Loucy (cell line): Measurements from ENCODE around the gene HPCA.

Experiments
- EZH2phosphoT487 ChIP-seq: fragments of 200-600 bp; IDR thresholded peaks from 2 replicates; pipeline ENCODE4 v1.6.1; 2018; ENCODE audit warnings: antibody characterized with exemption, mild to moderate bottlenecking, moderate library complexity, borderline replicate concordance
- TF ChIP-seq, protein P1 (sequence below): fragments of 200-600 bp; sonication (generic); conservative IDR thresholded peaks from 2 replicates; pipeline ENCODE4 v1.5.1; 2014; ENCODE audit warnings: mild to moderate bottlenecking, antibody characterized with exemption, low read length

DNA sequence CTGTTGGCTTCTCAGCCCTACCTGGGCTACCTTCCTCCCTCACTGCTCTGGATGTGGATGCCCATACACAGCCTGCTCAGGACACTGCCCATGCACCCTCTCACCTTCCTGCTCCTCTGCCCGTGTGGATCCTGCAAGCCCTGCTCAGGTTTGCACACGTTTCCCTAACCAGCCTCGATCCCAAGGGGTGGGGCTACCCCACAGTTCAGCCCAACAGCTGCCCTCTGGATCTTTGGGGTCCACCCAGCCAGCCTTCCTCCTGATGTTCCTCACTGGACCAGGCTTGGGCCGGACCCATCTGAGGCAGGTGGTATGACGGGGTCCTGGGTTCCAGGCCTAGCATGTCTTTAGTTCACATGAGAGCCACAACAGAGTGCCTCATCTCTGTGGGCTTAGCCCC lies 10.2 kb downstream of the HPCA start:
- TF ChIP-seq, protein P1, sequence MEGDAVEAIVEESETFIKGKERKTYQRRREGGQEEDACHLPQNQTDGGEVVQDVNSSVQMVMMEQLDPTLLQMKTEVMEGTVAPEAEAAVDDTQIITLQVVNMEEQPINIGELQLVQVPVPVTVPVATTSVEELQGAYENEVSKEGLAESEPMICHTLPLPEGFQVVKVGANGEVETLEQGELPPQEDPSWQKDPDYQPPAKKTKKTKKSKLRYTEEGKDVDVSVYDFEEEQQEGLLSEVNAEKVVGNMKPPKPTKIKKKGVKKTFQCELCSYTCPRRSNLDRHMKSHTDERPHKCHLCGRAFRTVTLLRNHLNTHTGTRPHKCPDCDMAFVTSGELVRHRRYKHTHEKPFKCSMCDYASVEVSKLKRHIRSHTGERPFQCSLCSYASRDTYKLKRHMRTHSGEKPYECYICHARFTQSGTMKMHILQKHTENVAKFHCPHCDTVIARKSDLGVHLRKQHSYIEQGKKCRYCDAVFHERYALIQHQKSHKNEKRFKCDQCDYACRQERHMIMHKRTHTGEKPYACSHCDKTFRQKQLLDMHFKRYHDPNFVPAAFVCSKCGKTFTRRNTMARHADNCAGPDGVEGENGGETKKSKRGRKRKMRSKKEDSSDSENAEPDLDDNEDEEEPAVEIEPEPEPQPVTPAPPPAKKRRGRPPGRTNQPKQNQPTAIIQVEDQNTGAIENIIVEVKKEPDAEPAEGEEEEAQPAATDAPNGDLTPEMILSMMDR, result no peak
- TF ChIP-seq EZH2phosphoT487, result no peak
